Measurements from ENCODE around the gene TAPT1.
A peak's percentile ranks its signal among the peaks of the same experiment; 100 is the strongest.

The TAPT1 gene

GRCh38 chr4:16125571-16126445 is 100.5 kb downstream of the TAPT1 start:
- no peak for DNase-seq

GRCh38 chr4:16124232-16124631 is 102.0 kb downstream of the TAPT1 start:
- DNase-seq = no peak

GRCh38 chr4:16123356-16124084 is 102.8 kb downstream of the TAPT1 start:
- no peak for DNase-seq

GRCh38 chr4:16122784-16123183 is 103.5 kb downstream of the TAPT1 start:
- DNase-seq = peak; percentile 1

- DNase-seq = no peak
Observed at GRCh38 chr4:16122308-16122711, 104.0 kb downstream of the TAPT1 start.

- DNase-seq = no peak
Observed at GRCh38 chr4:16120720-16121119, 105.6 kb downstream of the TAPT1 start.

- no peak for DNase-seq
Observed at GRCh38 chr4:16119981-16120380, 106.3 kb downstream of the TAPT1 start.

- no peak for DNase-seq
Observed at GRCh38 chr4:16118090-16118489, 108.2 kb downstream of the TAPT1 start.

GRCh38 chr4:16117164-16117563 is 109.1 kb downstream of the TAPT1 start:
- DNase-seq = no peak

GRCh38 chr4:16116493-16116990 is 109.7 kb downstream of the TAPT1 start:
- no peak for DNase-seq

- no peak for DNase-seq
Observed at GRCh38 chr4:16116019-16116418, 110.3 kb downstream of the TAPT1 start.

GRCh38 chr4:16114546-16114945 is 111.7 kb downstream of the TAPT1 start:
- DNase-seq = no peak

- no peak for DNase-seq
Observed at GRCh38 chr4:16113741-16114140, 112.5 kb downstream of the TAPT1 start.

- DNase-seq = no peak
Observed at GRCh38 chr4:16111533-16111932, 114.7 kb downstream of the TAPT1 start.

- no peak for DNase-seq
Observed at GRCh38 chr4:16110661-16111290, 115.5 kb downstream of the TAPT1 start.
